Right renal pelvis (tissue), 4 donors: ENCODE results near the gene COX8C. TPM values are rescaled to one million over a fixed set of nuclear protein-coding genes. Genes with fewer than 3 reads are reported as not detected.

Source experiments
- DNase-seq, 4 donors: peaks; one replicate each; pipeline ENCODE4 v3.0.0-alpha.2; 2013; ENCODE audit warnings: low read depth in 4 of 4, low spot score in 3 of 4, missing footprints in 1 of 4
- polyA plus RNA-seq, 4 donors: library from polyadenylated mRNA; unstranded; fragments of 120-200 nt; gene quantifications; one replicate each; pipeline ENCODE4 v1.2.1, GENCODE V29; 2013; ENCODE audit not compliant: insufficient read length in 4 of 4

The COX8C gene
- polyA plus RNA-seq, 4 donors: 0.45 to 0.66 (median 0.47) TPM; not detected in 1

DNA sequence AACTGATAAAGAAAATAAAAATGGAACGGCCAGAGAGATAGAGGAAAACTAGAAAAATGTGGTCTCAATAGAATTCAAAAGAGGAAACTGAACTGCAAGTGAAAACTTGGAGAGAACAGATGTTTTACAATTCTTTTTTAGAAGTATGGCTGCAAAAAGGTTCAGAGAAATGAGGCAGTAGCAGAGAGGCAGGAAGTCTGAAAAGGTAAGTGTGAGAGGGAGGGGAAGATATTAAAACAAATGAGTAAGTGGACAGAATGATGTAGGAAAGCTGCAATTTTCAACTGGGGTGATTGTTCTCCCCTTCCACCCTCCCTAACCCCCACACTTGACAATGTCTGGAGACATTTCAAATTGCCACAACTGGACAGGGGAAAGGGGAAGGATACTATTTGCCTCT is 27.0 kb upstream of the COX8C start:
- no peak for DNase-seq

DNA sequence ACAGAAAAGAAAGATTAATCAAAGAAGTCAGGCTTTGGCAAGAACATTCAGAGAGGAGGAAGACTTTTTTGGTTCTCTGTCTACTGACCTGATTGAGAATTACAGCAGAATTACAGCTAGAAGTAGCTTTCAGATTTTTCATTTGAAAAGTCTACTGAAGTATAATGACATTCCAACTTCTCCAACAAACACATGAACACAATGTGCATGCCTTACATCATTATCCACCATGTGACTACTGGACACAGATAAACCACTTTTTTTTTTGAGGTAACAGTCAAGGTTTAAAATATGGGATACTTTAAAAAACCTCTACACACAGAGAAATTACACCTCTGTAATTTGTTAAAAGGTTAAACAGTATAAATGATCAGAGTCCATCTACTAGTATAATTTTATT is 26.5 kb upstream of the COX8C start:
- DNase-seq: no peak

DNA sequence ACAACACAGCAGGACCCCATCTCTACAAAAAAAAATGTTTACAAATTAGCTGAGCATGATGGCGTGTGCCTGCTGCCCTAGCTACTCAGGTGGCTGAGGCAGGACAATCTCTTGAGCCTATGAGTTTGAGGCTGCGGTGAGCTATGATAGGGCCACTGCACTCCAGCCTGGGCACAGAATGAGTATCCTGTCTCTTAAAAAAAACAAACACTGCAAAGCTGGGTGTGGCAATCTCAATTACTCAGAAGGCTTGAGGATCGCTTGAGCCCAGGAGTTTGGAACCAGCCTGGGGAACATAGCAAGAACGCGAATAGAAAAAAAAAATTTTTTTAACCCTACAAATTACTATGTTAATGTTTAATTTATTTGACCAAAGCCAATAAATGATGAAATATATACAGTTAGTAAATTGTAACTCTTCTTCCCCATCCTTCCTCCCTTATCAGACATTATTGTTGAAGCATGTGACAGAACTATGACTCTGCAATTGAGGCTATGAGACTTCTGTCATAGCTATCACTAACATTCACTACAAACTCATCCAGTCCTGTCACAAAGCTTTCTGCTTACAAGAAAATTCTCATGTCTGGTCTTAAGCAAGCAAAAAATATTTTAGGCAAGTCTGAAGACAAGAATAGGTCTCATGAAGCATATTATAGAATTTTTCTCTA is 23.9 kb upstream of the COX8C start:
- no peak for DNase-seq

DNA sequence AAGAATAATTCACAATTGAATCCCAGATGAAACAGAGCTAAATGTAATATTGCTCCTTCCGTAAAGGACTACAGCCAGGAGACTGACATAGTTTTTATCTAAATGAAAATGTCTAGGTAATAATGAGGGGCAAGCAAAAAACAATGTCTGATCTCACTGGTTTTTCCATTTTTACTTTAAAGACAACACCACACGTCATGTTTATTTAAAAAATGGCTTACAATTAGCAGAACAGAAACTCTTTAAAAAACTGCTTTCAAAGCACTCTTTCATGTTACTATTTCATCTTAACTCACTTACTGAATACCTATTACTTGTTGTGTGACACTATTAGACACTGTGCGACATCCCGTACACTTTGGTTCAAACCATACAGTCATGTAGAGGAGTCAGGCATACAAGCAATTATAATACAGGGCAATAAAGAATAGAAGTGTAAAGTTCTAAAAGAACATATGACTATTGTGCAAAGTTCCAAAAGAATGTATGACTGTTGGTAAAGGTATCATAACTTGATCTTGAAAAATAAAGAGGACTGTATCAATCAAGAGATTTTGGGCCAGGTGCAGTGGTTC is 23.3 kb upstream of the COX8C start:
- no peak for DNase-seq

DNA sequence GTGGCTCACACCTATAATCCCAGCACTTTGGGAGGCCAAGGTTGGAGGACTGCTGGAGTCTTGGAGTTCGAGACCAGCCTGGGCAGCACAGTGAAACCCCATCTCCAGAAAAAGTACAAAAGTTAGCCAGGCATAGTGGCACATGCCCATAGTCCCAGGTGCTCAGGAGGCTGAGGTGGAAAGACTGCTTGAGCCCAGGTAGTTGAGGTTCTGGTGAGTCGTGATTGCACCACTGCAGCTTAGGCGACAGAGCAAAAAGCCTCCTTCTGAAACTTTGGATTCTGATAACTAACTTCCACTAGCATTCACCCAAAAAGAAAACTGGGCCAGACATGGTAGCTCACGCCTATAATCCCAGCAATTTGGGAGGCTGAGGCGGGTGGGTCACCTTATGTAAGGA is 20.8 kb upstream of the COX8C start:
- DNase-seq: no peak

DNA sequence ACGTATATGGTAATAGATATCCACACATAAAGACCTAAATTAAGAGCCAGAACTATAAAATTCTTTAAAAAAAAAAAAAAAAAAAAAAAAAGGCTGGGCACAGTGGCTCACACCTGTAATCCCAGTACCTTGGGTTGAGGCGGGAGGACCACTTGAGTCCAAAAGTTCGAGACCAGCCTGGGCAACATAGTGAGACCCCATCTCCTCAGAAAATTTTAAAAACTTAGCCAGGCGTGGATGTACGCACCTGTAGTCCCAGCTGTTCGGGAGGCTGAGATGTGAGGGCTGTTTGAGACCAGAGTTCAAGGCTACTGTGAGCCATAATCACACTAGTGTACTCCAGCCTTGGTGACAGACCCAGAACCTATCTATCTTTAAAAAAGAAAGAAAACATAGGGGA is 18.4 kb upstream of the COX8C start:
- no peak for DNase-seq

DNA sequence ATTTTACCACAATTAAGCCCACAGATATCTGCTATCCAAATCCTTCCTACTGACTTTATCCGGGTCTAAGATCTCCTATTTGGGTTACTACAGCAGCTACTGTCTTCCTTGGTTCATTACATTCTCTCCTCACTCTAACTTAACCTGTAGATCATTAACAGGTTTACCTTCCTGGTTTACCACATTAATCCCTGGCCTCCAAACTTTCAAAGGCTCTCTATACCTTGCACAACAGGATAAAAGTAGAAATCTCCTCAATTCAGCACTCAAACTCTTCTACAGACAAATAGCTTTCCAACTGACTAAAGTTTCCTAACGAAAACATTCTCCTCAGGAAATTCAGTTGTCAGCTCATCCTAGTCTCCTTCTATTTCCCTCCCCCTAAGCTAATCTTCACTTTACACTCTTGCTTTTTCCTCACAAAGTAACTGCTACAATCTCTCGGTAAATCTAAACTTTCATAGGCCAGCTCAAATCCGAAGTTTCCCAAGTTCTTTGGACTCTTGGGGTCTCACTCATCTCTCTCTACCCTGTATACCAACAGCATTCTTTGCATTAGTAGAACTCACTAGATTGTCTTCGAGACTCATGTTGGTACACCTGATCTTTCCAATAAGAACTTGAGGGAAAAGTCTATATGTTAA is 16.9 kb upstream of the COX8C start:
- DNase-seq: no peak

DNA sequence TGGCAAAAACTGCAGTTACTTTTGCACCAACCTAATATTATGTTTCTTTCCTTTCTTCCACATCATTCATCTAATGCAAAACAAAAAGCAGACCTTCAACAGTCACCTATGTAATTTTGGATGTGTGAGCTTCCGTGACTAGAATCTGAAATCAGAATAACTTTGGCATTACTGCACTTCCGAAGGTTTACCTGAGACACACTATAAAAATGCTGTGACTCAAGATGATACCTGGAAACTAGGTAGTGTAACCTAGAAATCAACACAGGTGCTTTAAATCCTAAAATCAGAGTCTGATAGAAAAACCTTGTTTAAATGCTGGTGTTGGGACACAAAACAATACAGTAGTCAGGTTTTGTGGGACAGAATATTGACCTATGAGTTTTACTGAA is 16.4 kb upstream of the COX8C start:
- no peak for DNase-seq

DNA sequence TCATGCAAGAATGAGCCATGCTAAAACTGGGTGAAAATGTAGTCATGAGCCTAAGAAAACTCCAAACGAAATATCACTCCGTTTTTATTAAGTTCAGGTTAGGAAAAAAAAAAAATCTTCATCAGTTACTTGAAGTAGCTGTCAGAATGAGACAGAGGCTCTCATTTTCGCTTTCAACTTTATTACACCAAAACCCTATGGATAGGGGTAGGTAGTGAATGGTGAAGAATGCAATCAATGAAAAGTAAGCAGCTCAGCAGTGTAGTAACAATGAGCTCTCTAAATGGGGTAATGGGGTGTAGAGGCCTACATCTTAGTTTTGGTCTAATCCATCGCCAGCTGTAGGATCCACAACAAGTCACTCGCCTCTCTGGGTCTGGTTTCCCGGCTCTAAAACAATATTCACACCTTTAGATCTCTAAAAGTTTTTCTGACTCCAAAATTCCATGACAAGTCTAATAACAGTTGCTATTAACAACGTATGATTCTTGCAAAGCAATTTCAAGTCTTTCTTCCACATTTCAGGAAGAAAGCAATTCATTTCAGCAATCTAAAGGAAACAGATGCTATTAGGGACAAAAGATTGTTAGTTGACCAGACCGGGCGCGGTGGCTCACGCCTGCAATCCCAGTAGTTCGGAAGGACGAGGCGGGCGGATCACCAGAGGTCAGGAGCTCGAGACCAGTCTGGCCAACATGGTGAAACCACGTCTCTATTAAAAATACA is 15.8 kb upstream of the COX8C start:
- no peak for DNase-seq

DNA sequence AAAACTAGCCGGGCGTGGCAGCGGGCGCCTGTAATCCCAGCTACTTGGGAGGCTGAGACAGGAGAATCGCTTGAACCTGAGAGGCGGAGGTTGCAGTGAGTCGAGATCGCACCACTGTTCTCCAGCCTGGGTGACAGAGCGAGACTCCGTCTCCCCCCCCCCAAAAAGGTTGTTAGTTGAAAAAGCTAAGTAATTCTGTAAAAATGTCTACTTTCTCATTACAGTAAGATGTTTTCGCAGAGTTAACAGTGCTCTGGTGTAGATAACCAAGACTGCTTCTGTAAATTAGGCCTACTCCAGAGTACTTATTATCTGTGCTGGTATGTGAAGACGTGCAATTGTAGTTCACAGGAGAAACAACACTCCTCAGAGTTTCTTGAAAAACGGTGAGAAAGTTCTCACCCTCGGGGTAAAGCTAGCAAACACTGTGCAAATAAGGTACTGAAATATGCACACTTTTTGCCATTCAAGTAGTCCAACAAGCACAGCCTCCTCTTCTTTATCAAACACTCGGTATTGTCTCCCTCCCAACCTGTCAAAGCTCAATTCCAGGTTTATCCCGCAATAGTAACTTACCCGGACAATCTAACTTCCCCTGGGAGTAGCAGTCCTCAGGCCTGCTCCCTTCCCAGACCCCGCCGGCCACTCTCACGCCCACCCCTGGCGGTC is 15.1 kb upstream of the COX8C start:
- peak in 1 of 4 donors; percentile 20 for DNase-seq

DNA sequence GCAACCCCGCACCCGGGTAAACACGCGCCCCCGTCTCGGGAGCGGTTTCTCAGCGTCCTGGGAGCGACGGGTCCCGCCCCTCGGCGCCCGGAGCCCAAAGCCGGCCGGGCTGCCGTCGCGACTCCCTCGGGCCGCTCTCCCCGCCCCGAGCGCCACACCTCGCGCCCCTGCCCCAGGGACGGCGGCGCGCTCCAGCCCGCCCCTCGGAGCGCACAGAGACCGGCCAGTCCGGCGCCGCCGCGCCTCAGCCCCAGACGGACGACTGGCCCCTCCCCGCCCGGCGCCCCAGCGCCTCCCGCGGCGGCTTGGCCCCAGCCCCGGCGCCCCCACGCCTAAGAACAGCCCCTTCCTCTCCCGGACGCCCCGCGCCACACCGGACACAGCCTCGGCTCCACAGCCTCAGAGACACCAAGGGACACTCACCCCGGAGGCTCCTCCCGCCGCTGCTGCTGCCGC is 14.6 kb upstream of the COX8C start:
- peak in 1 of 4 donors; percentile 41 for DNase-seq

DNA sequence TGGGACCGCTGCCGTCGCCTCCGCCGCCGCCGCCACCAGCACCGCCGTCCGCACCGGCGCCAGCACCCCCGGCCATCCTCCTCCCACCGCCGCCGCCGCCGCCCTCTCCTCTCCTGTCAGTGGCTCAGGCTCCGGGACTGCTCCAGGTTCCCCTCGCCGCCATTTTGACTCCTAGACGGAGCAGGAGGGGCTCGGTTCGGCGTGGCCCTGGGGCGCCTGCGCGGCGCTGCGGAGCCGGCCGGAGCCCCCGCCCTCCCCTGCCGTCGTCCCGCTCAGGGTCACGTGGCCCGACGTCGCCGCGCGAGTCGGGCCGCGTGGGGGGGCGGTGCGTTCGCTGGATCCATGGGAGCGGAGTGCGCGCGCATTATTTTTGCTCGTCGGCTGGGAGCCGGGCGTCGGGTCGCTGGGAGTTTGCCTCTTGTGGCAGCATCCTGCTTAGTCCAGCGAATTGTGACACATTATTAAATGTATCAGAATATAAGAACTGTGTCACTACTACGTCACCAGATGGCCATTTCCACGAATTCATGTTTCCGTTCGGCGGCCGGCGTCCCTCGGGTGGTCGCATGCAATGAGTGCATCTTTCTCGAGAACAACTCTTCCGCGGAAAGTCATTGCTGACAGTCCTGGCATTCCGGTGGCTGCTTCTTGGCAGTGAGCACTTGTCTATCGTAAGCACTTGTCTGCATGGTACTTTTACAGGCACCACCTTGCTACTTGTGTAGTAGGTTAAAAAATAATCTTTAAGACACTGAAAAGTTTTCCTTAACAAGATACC is 13.9 kb upstream of the COX8C start, which contains the start of gene BTBD7:
Gene BTBD7 (minus strand): TSS at position 184 of the 778 bp plus-strand sequence. CDS start 36,985 bp downstream, outside the sequence.
- DNase-seq: peak; percentile 88 to 94 (median 92)

DNA sequence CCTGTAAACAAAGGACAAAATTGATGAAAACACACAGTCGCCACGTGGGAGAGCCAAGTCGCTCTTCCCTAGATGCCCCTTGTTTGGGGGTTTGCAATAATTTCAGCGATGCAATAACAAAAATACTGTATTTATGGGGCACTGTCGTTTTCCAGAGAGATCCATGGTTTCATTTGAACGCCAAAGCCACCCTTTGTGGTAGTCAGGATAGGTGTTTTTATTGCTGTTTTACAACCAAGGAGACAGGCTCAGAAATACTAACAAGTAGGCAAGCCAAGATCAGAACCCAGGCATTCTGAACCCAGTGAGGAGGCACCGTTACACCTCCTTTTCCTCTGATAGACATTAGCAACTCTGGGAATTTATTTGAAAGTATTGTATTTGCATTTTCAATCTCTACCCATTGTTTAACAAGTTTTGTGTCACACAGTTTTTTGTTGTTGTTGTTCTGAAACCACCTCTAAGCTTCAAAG is 13.3 kb upstream of the COX8C start:
- no peak for DNase-seq

DNA sequence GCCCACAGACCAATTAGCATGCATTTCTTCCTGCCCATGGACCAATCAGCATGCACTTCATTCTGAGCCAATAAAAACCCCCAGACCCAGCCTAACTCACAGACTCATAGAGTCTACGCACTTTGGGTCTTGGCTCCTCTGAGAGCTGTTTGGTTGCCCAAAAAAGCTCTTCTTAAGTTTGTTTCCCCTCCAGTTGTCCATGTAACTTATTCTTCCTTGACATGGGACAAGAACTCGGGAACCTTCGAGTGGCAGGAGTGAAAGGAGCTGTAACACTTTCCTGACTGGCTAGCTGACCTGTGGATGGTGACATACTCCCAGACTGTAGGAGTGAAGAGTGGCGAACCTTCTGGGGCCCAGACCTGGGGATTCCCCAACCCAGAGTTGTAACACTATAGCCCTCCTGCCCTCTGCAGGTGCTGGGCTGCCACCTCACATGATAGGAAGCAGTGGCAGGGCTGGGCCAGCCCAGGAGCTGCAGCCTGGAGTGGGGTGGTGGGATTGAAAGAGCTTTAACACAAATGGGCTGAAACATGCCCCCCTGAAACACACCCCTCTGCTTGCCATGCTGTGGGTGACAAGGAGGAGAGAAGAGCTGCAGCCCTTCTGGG is 9.7 kb upstream of the COX8C start:
- no peak for DNase-seq

DNA sequence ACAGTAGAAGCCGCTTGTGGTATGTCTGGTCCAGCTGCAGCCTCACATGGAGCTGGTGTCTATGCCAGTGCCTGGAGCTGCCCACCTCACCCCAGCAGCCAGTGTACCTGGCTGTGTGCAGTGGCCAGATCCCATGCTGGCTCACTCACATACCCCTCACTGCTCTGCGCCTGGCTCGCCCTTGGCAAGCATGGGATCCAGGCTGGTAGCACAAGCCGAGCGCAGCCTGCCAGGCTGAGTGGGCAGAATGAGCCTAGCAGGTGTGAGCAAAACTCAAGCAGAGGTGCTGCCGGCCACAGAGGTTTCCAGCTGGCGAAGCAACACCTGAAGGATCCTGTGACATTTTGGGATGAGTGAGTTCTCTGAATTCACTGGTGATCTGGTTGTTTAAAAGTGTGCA is 9.1 kb upstream of the COX8C start:
- no peak for DNase-seq

DNA sequence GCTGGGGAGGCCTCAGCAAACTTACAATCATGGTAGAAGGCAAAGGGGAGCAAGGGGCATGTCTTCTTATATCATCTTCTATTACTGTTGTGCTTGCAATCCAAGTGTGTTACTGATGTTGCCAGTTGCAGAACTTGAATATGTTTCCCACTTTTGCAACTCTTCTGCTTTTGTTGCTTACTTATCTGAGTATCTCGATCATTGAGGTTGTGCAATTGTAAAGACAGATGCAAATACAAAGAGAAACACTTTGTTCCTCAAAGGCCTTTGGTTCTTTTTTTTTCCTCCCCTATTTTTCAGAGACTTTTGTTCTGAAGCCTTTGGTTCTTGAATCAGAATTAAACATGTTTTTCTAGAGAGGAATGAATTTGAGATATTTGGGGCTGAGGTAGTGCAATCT is 3.7 kb upstream of the COX8C start:
- DNase-seq: no peak

DNA sequence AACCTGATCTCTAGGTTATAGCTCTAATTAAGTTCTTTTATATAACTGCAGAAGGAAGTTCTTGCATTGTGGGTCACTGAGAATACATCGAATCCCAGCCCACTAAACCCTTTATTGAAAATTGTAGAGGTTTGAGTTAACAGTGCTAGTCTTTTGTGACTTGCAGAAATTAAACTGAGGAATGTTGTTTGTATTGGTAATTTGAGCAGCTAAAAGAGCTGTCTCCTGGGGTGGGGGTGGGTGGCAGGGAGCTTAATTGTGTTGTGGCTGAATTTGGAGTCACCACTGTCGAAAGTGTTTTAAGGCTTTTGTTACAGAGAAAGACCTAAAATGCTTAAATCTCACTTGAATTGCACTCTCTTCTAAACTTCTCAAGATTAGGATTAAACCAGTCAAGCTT is 3.2 kb upstream of the COX8C start:
- no peak for DNase-seq

DNA sequence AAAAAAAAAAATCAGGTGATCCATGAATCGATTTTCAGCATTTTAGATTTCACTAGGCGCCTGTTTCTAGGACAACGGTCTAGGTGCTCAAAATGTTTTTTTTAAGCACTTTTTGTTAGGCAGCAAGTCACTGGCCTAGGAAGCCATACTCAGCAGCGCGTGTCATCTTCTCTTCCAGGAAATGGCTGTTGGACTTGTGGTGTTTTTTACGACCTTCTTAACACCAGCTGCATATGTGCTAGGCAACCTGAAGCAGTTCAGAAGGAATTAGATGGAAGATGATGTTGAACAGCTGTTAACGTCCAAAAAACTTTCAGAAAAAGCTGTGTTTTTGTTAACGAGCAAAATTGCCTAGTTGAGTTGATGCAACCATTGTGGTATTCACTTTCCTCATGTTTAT is 868 bp downstream of the COX8C start:
- DNase-seq: no peak

DNA sequence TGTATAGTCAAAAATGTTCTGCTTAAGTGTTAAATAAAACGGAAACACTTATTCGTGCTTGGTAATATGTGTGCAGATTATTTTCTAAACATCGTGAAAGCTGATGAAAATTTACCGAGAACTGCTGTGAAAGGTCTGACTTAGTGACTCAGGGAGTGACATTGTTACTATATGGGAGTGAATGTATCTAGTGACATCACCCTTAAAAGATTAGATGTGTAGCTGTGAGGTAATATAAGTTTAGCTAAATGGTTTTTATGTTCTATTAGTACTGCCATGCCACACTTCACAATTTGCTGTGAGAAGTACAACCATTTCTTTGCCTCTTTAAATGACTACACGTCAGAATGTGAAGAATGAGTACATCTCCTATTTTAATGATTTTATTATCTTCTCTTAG is 1.3 kb downstream of the COX8C start:
- DNase-seq: no peak
